Activated naive CD4-positive, alpha-beta T cell treated with anti-CD3 and anti-CD28 coated beads for 36 hours (primary cell): ENCODE data around the gene HEYL. TPM values are rescaled to one million over a fixed set of nuclear protein-coding genes. Genes with fewer than 3 reads are reported as not detected.

Source experiments
- CTCF ChIA-PET: fragments of 350-600 bp; sonication (Branson Sonifier 250); formaldehyde crosslinking; loops from one replicate; lab custom pipeline; 2021; ENCODE audit warnings: antibody characterized with exemption; lab: Charles Lee
- DNase-seq: peaks from one replicate; pipeline ENCODE4 v3.0.0-alpha.2; 2020
- H3K27ac Mint-ChIP-seq: one replicate; pipeline ENCODE4 v1.8.0; 2021; ENCODE audit warnings: mild to moderate bottlenecking, mixed read lengths
- H3K27me3 Mint-ChIP-seq: one replicate; pipeline ENCODE4 v1.8.0; 2021; ENCODE audit warnings: low read depth, mixed read lengths
- H3K36me3 Mint-ChIP-seq: one replicate; pipeline ENCODE4 v1.8.0; 2021; ENCODE audit warnings: low read depth, mixed read lengths
- H3K4me1 Mint-ChIP-seq: one replicate; pipeline ENCODE4 v1.8.0; 2021; ENCODE audit warnings: low read depth, mixed read lengths
- H3K4me3 Mint-ChIP-seq: one replicate; pipeline ENCODE4 v1.8.0; 2021; ENCODE audit warnings: mild to moderate bottlenecking, moderate library complexity, mixed read lengths
- H3K9me3 Mint-ChIP-seq: one replicate; pipeline ENCODE4 v1.8.0; 2021; ENCODE audit warnings: mixed read lengths
- intact Hi-C: fragments of 100-400 bp; cut with micrococcal nuclease; formaldehyde crosslinking; loops from one replicate; pipeline ENCODE4 v1.15.1; 2023
- total RNA-seq, 2 experiments: library from RNA; stranded (reverse); gene quantifications; one replicate each; pipeline ENCODE4 v1.2.3, GENCODE V29; 2021

The HEYL gene
- total RNA-seq, 2 experiments from 2014 or later = 0.15 to 0.17 TPM

- no peaks in the 10 kb centered on the region for H3K27me3 Mint-ChIP-seq
- H3K4me3 Mint-ChIP-seq = no peak overlapping the region
- CTCF ChIA-PET = interaction anchor here (3.4 kb wide), 1 partner anchor 15 kb away, joined by 11 read pairs; no protein-coding TSS in a partner anchor
- intact Hi-C loops = no loop called here
- H3K36me3 Mint-ChIP-seq = no peaks in the 10 kb centered on the region
- H3K4me1 Mint-ChIP-seq = no peaks in the 10 kb centered on the region
- no peak for DNase-seq
- H3K27ac Mint-ChIP-seq = no peak overlapping the region
- H3K9me3 Mint-ChIP-seq = no peaks in the 10 kb centered on the region
Measured at GRCh38 chr1:39590546-39590945, 48.9 kb downstream of the HEYL start.

- Mint-ChIP-seq H3K9me3 (no peaks in the 10 kb centered on the region), H3K4me3 (no peak overlapping the region), H3K36me3 (no peaks in the 10 kb centered on the region), H3K27me3 (no peaks in the 10 kb centered on the region), H3K4me1 (no peaks in the 10 kb centered on the region), H3K27ac (no peak overlapping the region)
- CTCF ChIA-PET = no interaction called here
- DNase-seq = no peak
- intact Hi-C loops = no loop called here
Measured at GRCh38 chr1:39585933-39586332, 53.5 kb downstream of the HEYL start.

GRCh38 chr1:39576016-39576657 lies 63.3 kb downstream of the HEYL start:
- intact Hi-C loops = loop anchor here (2.0 to 10.0 kb wide), 2 partner anchors 383 to 721 kb away; partner anchors contain the start of gene RRAGC
- Mint-ChIP-seq H3K9me3 (no peaks in the 10 kb centered on the region), H3K27ac (peak overlapping the region; percentile 91), H3K27me3 (no peaks in the 10 kb centered on the region), H3K4me3 (peak overlapping the region; percentile 84), H3K36me3 (peaks cover 41% of the 10 kb centered on the region), H3K4me1 (peaks cover 37% of the 10 kb centered on the region)
- DNase-seq = peak; percentile 30
- CTCF ChIA-PET = interaction anchor here (1.0 to 1.8 kb wide), 4 partner anchors 13 to 384 kb away, joined by 3 to 6 read pairs (median 4); no protein-coding TSS in a partner anchor

GRCh38 chr1:39575191-39576015 lies 64.0 kb downstream of the HEYL start:
- Mint-ChIP-seq H3K9me3 (no peaks in the 10 kb centered on the region), H3K27ac (peak overlapping the region; percentile 91), H3K27me3 (no peaks in the 10 kb centered on the region), H3K4me3 (peak overlapping the region; percentile 84), H3K4me1 (peaks cover 42% of the 10 kb centered on the region), H3K36me3 (peaks cover 47% of the 10 kb centered on the region)
- DNase-seq = peak; percentile 59
- intact Hi-C loops = loop anchor here (2.0 to 10.0 kb wide), 2 partner anchors 383 to 721 kb away; partner anchors contain the start of gene RRAGC
- CTCF ChIA-PET = interaction anchor here (1.1 to 1.8 kb wide), 2 partner anchors 31 to 383 kb away, joined by 3 to 6 read pairs; no protein-coding TSS in a partner anchor

- Mint-ChIP-seq H3K4me1 (peaks cover 45% of the 10 kb centered on the region), H3K27me3 (no peaks in the 10 kb centered on the region), H3K36me3 (peaks cover 51% of the 10 kb centered on the region), H3K4me3 (peak overlapping the region; percentile 84), H3K9me3 (no peaks in the 10 kb centered on the region), H3K27ac (peak overlapping the region; percentile 91)
- peak; percentile 24 for DNase-seq
- CTCF ChIA-PET = interaction anchor here (0.8 to 2.2 kb wide), 4 partner anchors 20 to 382 kb away, joined by 3 to 9 read pairs (median 4); no protein-coding TSS in a partner anchor
- intact Hi-C loops = loop anchor here (10.0 kb wide), 1 partner anchor 720 kb away; the partner anchor contains the start of gene RRAGC
Measured at GRCh38 chr1:39574646-39575045, 64.8 kb downstream of the HEYL start.

Other genes with a start within 250 kb of the HEYL start
- not detected for gene BMP8A, start 148.0 kb downstream of the HEYL start, total RNA-seq
- 100 to 1,000 TPM; 328 to 353 TPM for gene PABPC4, start 62.9 kb downstream of the HEYL start, total RNA-seq
- gene NT5C1A, start 32.5 kb upstream of the HEYL start, total RNA-seq = not detected
- gene HPCAL4, start 51.8 kb upstream of the HEYL start, total RNA-seq = under 1 TPM; 0.43 to 0.52 TPM
- 10 to 100 TPM; 73.8 to 75.6 TPM for gene PPIE, start 99.2 kb upstream of the HEYL start, total RNA-seq
- under 1 TPM; 0.52 to 0.67 TPM for gene OXCT2, start 131.7 kb upstream of the HEYL start, total RNA-seq
- gene BMP8B, start 149.2 kb upstream of the HEYL start, total RNA-seq = under 1 TPM; 0.12 to 0.14 TPM
- gene TRIT1, start 243.9 kb upstream of the HEYL start, total RNA-seq = 10 to 100 TPM; 18.6 TPM